HEK293T (cell line): ENCODE measurements around the gene SLC25A34.

Source experiments
- ARNT ChIP-seq: fragments of 450-650 bp; IDR thresholded peaks from 2 replicates; pipeline ENCODE4 v1.6.1; 2017; ENCODE audit warnings: mild to moderate bottlenecking
- BHLHE40 ChIP-seq: fragments of 450-650 bp; IDR thresholded peaks from 2 replicates; pipeline ENCODE4 v1.6.1; 2016; ENCODE audit warnings: mild to moderate bottlenecking, moderate library complexity, borderline replicate concordance
- FOXM1 ChIP-seq: fragments of 450-650 bp; IDR thresholded peaks from 2 replicates; pipeline ENCODE4 v1.6.1; 2017; ENCODE audit warnings: mild to moderate bottlenecking, borderline replicate concordance
- HDGF ChIP-seq: fragments of 450-650 bp; IDR thresholded peaks from 2 replicates; pipeline ENCODE4 v1.6.1; 2017; ENCODE audit warnings: antibody characterized with exemption, borderline replicate concordance
- NFRKB ChIP-seq: fragments of 450-650 bp; IDR thresholded peaks from 2 replicates; pipeline ENCODE4 v1.6.1; 2016; ENCODE audit warnings: mild to moderate bottlenecking, moderate library complexity
- TARDBP ChIP-seq: fragments of 450-650 bp; IDR thresholded peaks from 2 replicates; pipeline ENCODE4 v1.6.1; 2016
- ZNF384 ChIP-seq: fragments of 450-650 bp; IDR thresholded peaks from 2 replicates; pipeline ENCODE4 v1.6.1; 2016
- TF ChIP-seq, protein P1 (sequence below): fragments of 450-650 bp; IDR thresholded peaks from 2 replicates; pipeline ENCODE4 v1.6.1; 2016

DNA sequence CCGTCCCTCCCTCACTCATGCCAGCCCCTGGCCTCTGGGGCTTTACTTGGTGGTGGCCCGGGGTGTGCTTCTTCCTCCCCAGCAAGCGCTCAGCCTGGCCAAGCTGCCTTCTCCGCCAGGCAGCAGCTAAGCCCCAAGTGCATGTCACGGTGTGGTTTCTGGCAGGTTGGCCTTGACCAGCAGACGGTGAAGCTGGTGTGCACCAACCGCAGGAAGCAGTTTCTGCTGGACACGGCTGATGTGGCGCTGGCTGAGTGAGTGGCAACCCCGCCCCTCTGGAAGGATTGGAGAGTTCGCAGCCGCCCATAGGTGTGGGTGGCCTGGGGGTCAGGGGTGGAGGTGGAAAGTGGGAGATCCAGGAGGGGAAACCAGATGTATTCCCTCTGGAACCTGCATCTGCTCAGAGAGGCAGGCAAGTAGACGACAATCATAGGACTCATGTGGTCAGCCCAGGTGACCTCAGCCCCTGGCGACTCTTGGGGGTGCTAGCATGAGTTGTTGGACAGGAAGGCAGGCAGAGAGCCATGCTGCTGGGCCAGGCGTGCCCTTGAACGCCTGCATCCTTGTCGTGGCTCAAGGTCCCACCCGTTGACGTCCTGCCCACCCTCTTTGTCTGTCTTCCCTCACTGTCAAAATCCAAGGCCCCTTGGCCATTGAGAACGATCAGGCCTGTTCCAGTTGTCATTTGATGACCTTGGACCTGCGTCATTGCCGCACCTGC is 7.0 kb upstream of the SLC25A34 start:
- TF ChIP-seq TARDBP (no peak), ZNF384 (no peak), NFRKB (no peak), FOXM1 (no peak), BHLHE40 (no peak), HDGF (no peak), ARNT (no peak)
- TF ChIP-seq, protein P1, sequence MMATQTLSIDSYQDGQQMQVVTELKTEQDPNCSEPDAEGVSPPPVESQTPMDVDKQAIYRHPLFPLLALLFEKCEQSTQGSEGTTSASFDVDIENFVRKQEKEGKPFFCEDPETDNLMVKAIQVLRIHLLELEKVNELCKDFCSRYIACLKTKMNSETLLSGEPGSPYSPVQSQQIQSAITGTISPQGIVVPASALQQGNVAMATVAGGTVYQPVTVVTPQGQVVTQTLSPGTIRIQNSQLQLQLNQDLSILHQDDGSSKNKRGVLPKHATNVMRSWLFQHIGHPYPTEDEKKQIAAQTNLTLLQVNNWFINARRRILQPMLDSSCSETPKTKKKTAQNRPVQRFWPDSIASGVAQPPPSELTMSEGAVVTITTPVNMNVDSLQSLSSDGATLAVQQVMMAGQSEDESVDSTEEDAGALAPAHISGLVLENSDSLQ: no peak
